ENCODE results near the gene CAPN2. TPM values are rescaled to one million over a fixed set of nuclear protein-coding genes. Genes with fewer than 3 reads are reported as not detected.

The CAPN2 gene
- total RNA-seq, 1 experiment from 2014 or later, result 459 TPM

- Histone ChIP-seq H2AFZ (no peak overlapping the region), H3K79me2 (ENCODE audit: low read depth) (peaks cover 84% of the 10 kb centered on the region), H3K27ac (peak overlapping the region; percentile 80), H3K27me3 (ENCODE audit: insufficient read depth, low read depth) (no peaks in the 10 kb centered on the region), H3K4me1 (replicated peaks; ENCODE audit: insufficient read depth) (peaks cover 43% of the 10 kb centered on the region), H3K9me2 (ENCODE audit: insufficient read depth) (no peaks in the 10 kb centered on the region), H3K4me3 (no peak overlapping the region), H3F3A (ENCODE audit: insufficient read depth, low read depth) (peaks cover 26% of the 10 kb centered on the region), H3K9me3 (ENCODE audit: insufficient read depth, low read depth) (no peaks in the 10 kb centered on the region), H3K4me2 (peak overlapping the region; percentile 48), H4K20me1 (ENCODE audit: insufficient read depth) (no peaks in the 10 kb centered on the region), H3K36me3 (ENCODE audit: low read depth) (peaks cover 11% of the 10 kb centered on the region; the same call in 1 of the 2 replicates)
- ChIA-PET POLR2A (ENCODE audit: unreplicated experiment) (interaction anchor here (0.6 kb wide), 1 partner anchor 67 kb away, joined by 6 read pairs; no protein-coding TSS in a partner anchor), CTCF (no interaction called here)
- intact Hi-C loops (cut with micrococcal nuclease; ENCODE audit: unreplicated experiment), result no loop called here
- DNase-seq, result no peak
- BruUV-seq (replicated peaks), result no TSS peak
- TF ChIP-seq CTCF (conservative IDR thresholded peaks at IDR 0.05) (no peak), EZH2 (IDR thresholded peaks at IDR 0.05; ENCODE audit: low read depth) (no peak)
Observed at GRCh38 chr1:223820515-223820858, 108.1 kb downstream of the CAPN2 start.

- H3K4me2 ChIP-seq, result no peak overlapping the region
- H3K9me2 ChIP-seq (ENCODE audit: insufficient read depth), result no peaks in the 10 kb centered on the region
- intact Hi-C loops (cut with micrococcal nuclease; ENCODE audit: unreplicated experiment), result no loop called here
- peak overlapping the region; percentile 80; the same call in 1 of the 2 replicates for H3K27ac ChIP-seq
- H3F3A ChIP-seq (ENCODE audit: insufficient read depth, low read depth), result peaks cover 27% of the 10 kb centered on the region
- BruUV-seq (replicated peaks), result no TSS peak
- peaks cover 85% of the 10 kb centered on the region for H3K79me2 ChIP-seq (ENCODE audit: low read depth)
- no peaks in the 10 kb centered on the region for H3K27me3 ChIP-seq (ENCODE audit: insufficient read depth, low read depth)
- ChIA-PET POLR2A (ENCODE audit: unreplicated experiment) (interaction anchor here (0.6 kb wide), 1 partner anchor 67 kb away, joined by 6 read pairs; no protein-coding TSS in a partner anchor), CTCF (no interaction called here)
- no peak overlapping the region for H3K4me3 ChIP-seq
- H3K4me1 ChIP-seq (replicated peaks; ENCODE audit: insufficient read depth), result peaks cover 41% of the 10 kb centered on the region
- H3K9me3 ChIP-seq (ENCODE audit: insufficient read depth, low read depth), result no peaks in the 10 kb centered on the region
- H4K20me1 ChIP-seq (ENCODE audit: insufficient read depth), result no peaks in the 10 kb centered on the region
- TF ChIP-seq CTCF (conservative IDR thresholded peaks at IDR 0.05) (no peak), EZH2 (IDR thresholded peaks at IDR 0.05; ENCODE audit: low read depth) (no peak)
- no peak for DNase-seq
- H3K36me3 ChIP-seq (ENCODE audit: low read depth), result peaks cover 11% of the 10 kb centered on the region; the same call in 1 of the 2 replicates
- H2AFZ ChIP-seq, result no peak overlapping the region
Observed at GRCh38 chr1:223820971-223821370, 108.6 kb downstream of the CAPN2 start.

- TF ChIP-seq EZH2 (IDR thresholded peaks at IDR 0.05; ENCODE audit: low read depth) (no peak), CTCF (conservative IDR thresholded peaks at IDR 0.05) (no peak)
Observed at GRCh38 chr1:223824287-223824686, 111.9 kb downstream of the CAPN2 start.

More at GRCh38 chr1:223824287-223824686, 111.9 kb downstream of the CAPN2 start:
- BruUV-seq (replicated peaks), result no TSS peak
- Histone ChIP-seq H3K36me3 (ENCODE audit: low read depth) (peaks cover 17% of the 10 kb centered on the region; the same call in 1 of the 2 replicates), H3K79me2 (ENCODE audit: low read depth) (peaks cover 94% of the 10 kb centered on the region), H3K4me3 (no peak overlapping the region), H3K9me3 (ENCODE audit: insufficient read depth, low read depth) (no peaks in the 10 kb centered on the region), H3K4me2 (no peak overlapping the region), H3K27me3 (ENCODE audit: insufficient read depth, low read depth) (no peaks in the 10 kb centered on the region), H2AFZ (no peak overlapping the region), H3K9me2 (ENCODE audit: insufficient read depth) (no peaks in the 10 kb centered on the region), H4K20me1 (ENCODE audit: insufficient read depth) (0 out of 2 replicates have a peak, but pooled peaks cover 5% of the 10 kb centered on the region), H3K27ac (peak overlapping the region; percentile 41), H3F3A (ENCODE audit: insufficient read depth, low read depth) (peaks cover 29% of the 10 kb centered on the region), H3K4me1 (replicated peaks; ENCODE audit: insufficient read depth) (peaks cover 37% of the 10 kb centered on the region)
- ChIA-PET CTCF (no interaction called here), POLR2A (ENCODE audit: unreplicated experiment) (no interaction called here)
- no peak for DNase-seq
- intact Hi-C loops (cut with micrococcal nuclease; ENCODE audit: unreplicated experiment), result no loop called here
